GM12878 (cell line): ENCODE data around the gene FBN3. TPM values are rescaled to one million over a fixed set of nuclear protein-coding genes. Genes with fewer than 3 reads are reported as not detected.

ENCODE experiments used
- ATAC-seq: fragments of 200-7000 bp; cut with Tn5 transposase; 3 replicates; pipeline ENCODE4 v1.9.1; 2020; ENCODE audit warnings: mild to moderate bottlenecking, moderate library complexity
- BruUV-seq: library from RNA; stranded (reverse); fragments of 400-500 nt; replicated peaks from 2 replicates; lab custom pipeline; 2021; lab: Mats Ljungman, UMichigan
- CTCF ChIA-PET: fragments of 300-600 bp; sonication (Branson Sonifier 250); formaldehyde crosslinking; extraction: SDS; loops from one replicate; lab custom pipeline; 2021; ENCODE audit warnings: inconsistent platforms; lab: Yijun Ruan, JAX
- POLR2A ChIA-PET: fragments of 350-600 bp; formaldehyde crosslinking; extraction: SDS; loops from one replicate; lab custom pipeline; 2021; ENCODE audit warnings: inconsistent platforms; lab: Charles Lee
- RAD21 ChIA-PET: fragments of 300-600 bp; sonication (Branson Sonifier 250); formaldehyde crosslinking; loops from one replicate; lab custom pipeline; 2023; ENCODE audit warnings: antibody characterized with exemption; ENCODE audit not compliant: unreplicated experiment; lab: Charles Lee
- SMC1A ChIA-PET: fragments of 300-600 bp; sonication (Branson Sonifier 250); formaldehyde crosslinking; loops from one replicate; lab custom pipeline; 2023; ENCODE audit not compliant: unreplicated experiment, uncharacterized antibody; lab: Charles Lee
- DNase-seq: peaks from one replicate; pipeline ENCODE4 v3.0.0-alpha.2; 2011; ENCODE audit warnings: low read depth, low spot score
- FAIRE-seq: peaks from 3 replicates; lab custom pipeline; 2011; peaks lifted over from hg19 to GRCh38; lab: Jason Lieb, UNC
- H2AFZ ChIP-seq: 2 replicates; pipeline ENCODE4 v1.6.0; 2011; ENCODE audit warnings: low read depth, low read length, control low read depth; ENCODE audit not compliant: control insufficient read depth
- H3K27ac ChIP-seq: 2 replicates; pipeline ENCODE4 v1.5.1; 2011; ENCODE audit warnings: control low read depth; ENCODE audit not compliant: control insufficient read depth, insufficient read depth
- H3K27me3 ChIP-seq, 2 experiments: replicated peaks in 1 of 2; 2 replicates each; pipeline versions ENCODE4 v1.6.0 to v1.6.1; 2011; ENCODE audit warnings: low read length in 1 of 2; ENCODE audit not compliant: control insufficient read depth in 2 of 2, insufficient read depth in 2 of 2
- H3K36me3 ChIP-seq, 2 experiments: 2 replicates each; pipeline ENCODE4 v1.5.1; 2011; ENCODE audit warnings: low read length in 1 of 2; ENCODE audit not compliant: control insufficient read depth in 2 of 2, insufficient read depth in 2 of 2
- H3K4me1 ChIP-seq: 2 replicates; pipeline ENCODE4 v1.6.1; 2011; ENCODE audit warnings: mild to moderate bottlenecking, low read length, moderate library complexity, mixed read lengths; ENCODE audit not compliant: control insufficient read depth, insufficient read depth
- H3K4me2 ChIP-seq: 2 replicates; pipeline ENCODE4 v1.6.0; 2011; ENCODE audit warnings: control low read depth; ENCODE audit not compliant: control insufficient read depth, insufficient read depth
- H3K4me3 ChIP-seq: fragments of 200-600 bp; sonication (generic); 2 replicates; pipeline ENCODE4 v1.5.1; 2016
- H3K79me2 ChIP-seq: 2 replicates; pipeline ENCODE4 v1.6.0; 2011; ENCODE audit warnings: low read length; ENCODE audit not compliant: control insufficient read depth, insufficient read depth
- H3K9ac ChIP-seq: 2 replicates; pipeline ENCODE4 v1.8.0; 2011; ENCODE audit warnings: low read length, control low read depth, mixed read lengths; ENCODE audit not compliant: control insufficient read depth, insufficient read depth
- H3K9me3 ChIP-seq: replicated peaks from 3 replicates; pipeline ENCODE4 v1.5.1; 2011; ENCODE audit warnings: mild to moderate bottlenecking, low read length; ENCODE audit not compliant: control insufficient read depth, insufficient read depth
- H4K20me1 ChIP-seq: 2 replicates; pipeline ENCODE4 v1.6.0; 2011; ENCODE audit not compliant: control insufficient read depth, insufficient read depth
- BCLAF1 ChIP-seq: fragments of 450-650 bp; IDR thresholded peaks from 2 replicates; pipeline ENCODE4 v1.6.1; 2017; ENCODE audit warnings: antibody characterized with exemption, mild to moderate bottlenecking, moderate library complexity
- CREM ChIP-seq: IDR thresholded peaks from 2 replicates; pipeline ENCODE4 v1.6.1; 2014; ENCODE audit warnings: antibody characterized with exemption, low read depth
- EED ChIP-seq: sonication (generic); IDR thresholded peaks from 2 replicates; pipeline ENCODE4 v1.6.1; 2016; ENCODE audit warnings: antibody characterized with exemption, low read depth
- FOS ChIP-seq: IDR thresholded peaks from 3 replicates; pipeline ENCODE4 v1.6.1; 2011; ENCODE audit warnings: borderline replicate concordance; ENCODE audit not compliant: insufficient read length; ENCODE audit errors: extremely low read depth
- IRF5 ChIP-seq: fragments of 450-650 bp; IDR thresholded peaks from 2 replicates; pipeline ENCODE4 v1.6.1; 2017; ENCODE audit warnings: borderline replicate concordance
- PKNOX1 ChIP-seq: fragments of 450-650 bp; IDR thresholded peaks from 2 replicates; pipeline ENCODE4 v1.6.1; 2016; ENCODE audit warnings: mild to moderate bottlenecking
- SMC3 ChIP-seq: IDR thresholded peaks from 2 replicates; pipeline ENCODE4 v1.6.1; 2011; ENCODE audit warnings: low read length, improper control_type of control experiment, borderline replicate concordance
- SUPT20H ChIP-seq: IDR thresholded peaks from 2 replicates; pipeline ENCODE4 v1.6.1; 2011; ENCODE audit warnings: low read depth, mild to moderate bottlenecking, low read length, moderate library complexity, borderline replicate concordance; ENCODE audit not compliant: control insufficient read depth
- WGBS: methylation state at CpG from one replicate; pipeline ENCODE4 v1.1.6; 2016; ENCODE audit warnings: low lambda C conversion rate; ENCODE audit not compliant: insufficient replicate concordance, insufficient coverage; ENCODE audit errors: missing lambda C conversion rate; 5-methylcytosine and 5-hydroxymethylcytosine counted together
- in situ Hi-C: fragments of 300-500 bp; cut with MboI; formaldehyde crosslinking; loops from 9 replicates; pipeline ENCODE4 v1.14.3; 2018; ENCODE audit warnings: mixed read lengths
- intact Hi-C: fragments of 100-400 bp; cut with micrococcal nuclease; formaldehyde crosslinking; loops from one replicate; pipeline ENCODE4 v1.14.2; 2022; ENCODE audit not compliant: unreplicated experiment
- polyA plus RNA-seq, 11 experiments: library from polyadenylated mRNA; depleted of rRNA in 4 of 11; unstranded in 6 of 11; stranded (reverse) in 5 of 11; fragments of >200 nt; fragmentation: Nextera tagmentation in 4 of 11; fragmentation: Illumina TruSeq in 1 of 11; extraction: Ambion mirVana in 4 of 11; extraction: Trizol in 1 of 11; gene quantifications; 1 replicate in 1 of 11; 2 replicates in 10 of 11; pipeline versions ENCODE4 v1.2.1 to v1.2.3, GENCODE V29; 2011 to 2016; ENCODE audit warnings: inconsistent platforms in 2 of 11, missing spikeins in 2 of 11, low read depth in 1 of 11
- total RNA-seq, 4 experiments: library from RNA; depleted of rRNA in 3 of 4; stranded (reverse); fragments of >200 nt in 3 of 4; fragmentation: Illumina TruSeq in 1 of 4; extraction: Trizol in 1 of 4; gene quantifications; 2 replicates each; pipeline versions ENCODE4 v1.2.1 to v1.2.3, GENCODE V29; 2013 to 2021
- TF ChIP-seq, protein P1 (sequence below): IDR thresholded peaks from 2 replicates; pipeline ENCODE4 v1.6.1; 2012; ENCODE audit warnings: low read length, inconsistent platforms

FBN3 gene
- total and polyA plus RNA-seq, 10 of the 15 experiments (the other 5 are each of a cell fraction or from before 2014, with no cell fraction given), result 0.05 TPM; not detected in 9

DNA sequence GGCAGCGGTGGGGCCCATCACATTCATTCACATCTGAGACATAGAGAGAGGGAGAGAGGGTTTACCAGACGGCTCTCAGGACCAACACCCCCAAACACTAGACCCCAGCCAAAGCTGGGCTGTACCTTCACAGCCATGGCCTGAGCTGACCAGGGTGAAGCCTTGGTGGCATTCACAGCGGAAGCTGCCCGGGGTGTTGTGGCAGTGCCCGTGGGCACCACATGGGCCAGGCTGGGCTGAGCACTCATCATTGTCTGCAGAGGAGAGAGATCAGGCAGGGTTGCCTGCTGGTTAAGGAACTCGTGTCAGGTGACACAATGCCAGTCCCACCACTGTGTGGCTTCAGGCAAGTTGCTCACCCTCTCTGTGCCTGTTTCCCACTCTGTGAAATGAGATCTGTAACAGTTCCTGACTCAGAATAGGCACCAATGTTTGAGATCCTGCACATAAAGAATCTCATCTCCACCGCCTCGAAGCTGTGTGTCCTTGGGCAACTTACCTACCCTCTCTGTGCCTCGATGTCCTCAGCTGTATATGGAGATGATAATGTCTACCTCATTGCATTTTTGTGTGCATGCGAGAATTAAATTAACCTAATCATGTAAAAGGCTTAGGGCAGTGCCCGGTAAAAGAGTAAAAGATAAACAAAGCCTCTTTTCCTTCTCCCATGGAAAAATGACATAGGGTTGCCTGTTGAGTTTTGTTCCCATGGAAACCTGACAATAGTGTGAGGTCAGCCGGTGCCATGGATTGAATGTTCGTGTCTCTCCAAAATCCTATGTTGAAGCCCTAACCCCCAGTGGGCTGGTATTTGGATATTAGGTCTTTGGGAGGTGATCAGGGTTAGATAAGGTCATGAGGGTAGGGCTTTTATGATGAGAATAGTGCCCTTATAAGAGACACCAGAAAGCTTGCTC is 74.0 kb downstream of the FBN3 start:
- H3K27me3 ChIP-seq, result no peaks in the 10 kb centered on the region
- no peak overlapping the region for H3K9ac ChIP-seq
- no peak overlapping the region for H3K4me2 ChIP-seq
- DNase-seq (no peak), ATAC-seq (no peak), FAIRE-seq (no peak)
- CTCF ChIA-PET, result no interaction called here
- H2AFZ ChIP-seq, result no peak overlapping the region
- intact Hi-C loops, result no loop called here
- H4K20me1 ChIP-seq, result no peaks in the 10 kb centered on the region
- no peaks in the 10 kb centered on the region for H3K4me1 ChIP-seq
- no peaks in the 10 kb centered on the region for H3K36me3 ChIP-seq
- no peak overlapping the region for H3K27ac ChIP-seq
- H3K79me2 ChIP-seq, result no peaks in the 10 kb centered on the region
- SMC1A ChIA-PET, result interaction anchor here (0.6 kb wide), 1 partner anchor 1032 kb away, joined by 4 read pairs; no protein-coding TSS in a partner anchor
- peaks cover 5% of the 10 kb centered on the region; the same call in 1 of the 3 replicates for H3K9me3 ChIP-seq
- BruUV-seq, result no TSS peak
- POLR2A ChIA-PET, result no interaction called here
- in situ Hi-C loops, result no loop called here
- TF ChIP-seq CREM (no peak), PKNOX1 (no peak), FOS (no peak), SUPT20H (no peak), BCLAF1 (no peak), SMC3 (no peak), IRF5 (no peak), EED (no peak)
- TF ChIP-seq, protein P1, sequence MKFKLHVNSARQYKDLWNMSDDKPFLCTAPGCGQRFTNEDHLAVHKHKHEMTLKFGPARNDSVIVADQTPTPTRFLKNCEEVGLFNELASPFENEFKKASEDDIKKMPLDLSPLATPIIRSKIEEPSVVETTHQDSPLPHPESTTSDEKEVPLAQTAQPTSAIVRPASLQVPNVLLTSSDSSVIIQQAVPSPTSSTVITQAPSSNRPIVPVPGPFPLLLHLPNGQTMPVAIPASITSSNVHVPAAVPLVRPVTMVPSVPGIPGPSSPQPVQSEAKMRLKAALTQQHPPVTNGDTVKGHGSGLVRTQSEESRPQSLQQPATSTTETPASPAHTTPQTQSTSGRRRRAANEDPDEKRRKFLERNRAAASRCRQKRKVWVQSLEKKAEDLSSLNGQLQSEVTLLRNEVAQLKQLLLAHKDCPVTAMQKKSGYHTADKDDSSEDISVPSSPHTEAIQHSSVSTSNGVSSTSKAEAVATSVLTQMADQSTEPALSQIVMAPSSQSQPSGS, result no peak
- WGBS, result 52% methylated on average over 13 of the region's 13 CpGs
- H3K4me3 ChIP-seq, result no peak overlapping the region
- RAD21 ChIA-PET, result no interaction called here
